ENCODE results near the gene RIMBP2.
"Not testable (repeated sequence)": the region's sequence is repeated elsewhere in the genome, so short reads cannot be mapped to it uniquely, and the experiment has no call there.

Gene RIMBP2

DNA sequence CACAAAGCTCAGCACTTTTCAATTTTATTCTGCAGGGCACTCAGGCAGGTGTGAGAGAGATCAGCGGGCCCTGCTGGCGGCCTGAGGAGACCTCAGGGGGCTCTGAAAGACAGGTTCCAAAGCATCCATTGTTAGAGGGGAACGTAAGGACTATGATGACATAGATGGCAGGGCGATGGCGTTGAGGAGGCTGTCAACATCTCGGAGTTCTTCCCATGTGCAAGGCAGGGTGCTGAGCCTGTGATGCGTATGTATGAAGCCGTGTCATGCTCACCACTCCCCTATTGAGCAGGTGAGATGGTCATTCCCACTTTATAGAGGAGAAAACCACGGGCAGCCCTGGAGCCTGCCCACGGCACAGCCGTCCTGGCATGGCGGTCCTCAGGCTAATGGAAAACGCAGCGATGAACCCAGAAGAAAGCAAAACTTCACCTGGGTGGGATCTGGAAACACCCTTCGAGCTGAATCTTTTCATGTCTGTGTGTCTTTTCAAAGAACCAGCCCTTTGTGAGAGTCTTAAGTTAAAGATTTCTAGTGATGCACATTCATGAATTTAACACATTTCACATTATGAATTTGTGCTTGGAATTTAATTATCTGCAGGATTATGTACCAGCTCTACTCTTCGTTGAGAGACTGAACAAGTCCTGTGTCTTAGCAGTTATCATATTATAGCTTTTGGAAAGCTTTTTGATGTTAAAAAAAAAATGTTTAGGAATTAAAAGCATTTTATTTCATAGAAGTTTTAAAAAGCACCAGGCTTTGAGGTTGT is 64.7 kb downstream of the RIMBP2 start:
- in situ Hi-C loops (cut with HindIII; ENCODE audit: low sequenced_read_pairs), result no loop called here
- TF ChIP-seq, protein P1, sequence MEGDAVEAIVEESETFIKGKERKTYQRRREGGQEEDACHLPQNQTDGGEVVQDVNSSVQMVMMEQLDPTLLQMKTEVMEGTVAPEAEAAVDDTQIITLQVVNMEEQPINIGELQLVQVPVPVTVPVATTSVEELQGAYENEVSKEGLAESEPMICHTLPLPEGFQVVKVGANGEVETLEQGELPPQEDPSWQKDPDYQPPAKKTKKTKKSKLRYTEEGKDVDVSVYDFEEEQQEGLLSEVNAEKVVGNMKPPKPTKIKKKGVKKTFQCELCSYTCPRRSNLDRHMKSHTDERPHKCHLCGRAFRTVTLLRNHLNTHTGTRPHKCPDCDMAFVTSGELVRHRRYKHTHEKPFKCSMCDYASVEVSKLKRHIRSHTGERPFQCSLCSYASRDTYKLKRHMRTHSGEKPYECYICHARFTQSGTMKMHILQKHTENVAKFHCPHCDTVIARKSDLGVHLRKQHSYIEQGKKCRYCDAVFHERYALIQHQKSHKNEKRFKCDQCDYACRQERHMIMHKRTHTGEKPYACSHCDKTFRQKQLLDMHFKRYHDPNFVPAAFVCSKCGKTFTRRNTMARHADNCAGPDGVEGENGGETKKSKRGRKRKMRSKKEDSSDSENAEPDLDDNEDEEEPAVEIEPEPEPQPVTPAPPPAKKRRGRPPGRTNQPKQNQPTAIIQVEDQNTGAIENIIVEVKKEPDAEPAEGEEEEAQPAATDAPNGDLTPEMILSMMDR (IDR thresholded peaks at IDR 0.05; ENCODE audit: low read depth, low read length, missing control alignments), result no peak
- no peak overlapping the region for H3K4me3 ChIP-seq (ENCODE audit: low read depth, low read length)
- DNase-seq (ENCODE audit: low read depth), result no peak

DNA sequence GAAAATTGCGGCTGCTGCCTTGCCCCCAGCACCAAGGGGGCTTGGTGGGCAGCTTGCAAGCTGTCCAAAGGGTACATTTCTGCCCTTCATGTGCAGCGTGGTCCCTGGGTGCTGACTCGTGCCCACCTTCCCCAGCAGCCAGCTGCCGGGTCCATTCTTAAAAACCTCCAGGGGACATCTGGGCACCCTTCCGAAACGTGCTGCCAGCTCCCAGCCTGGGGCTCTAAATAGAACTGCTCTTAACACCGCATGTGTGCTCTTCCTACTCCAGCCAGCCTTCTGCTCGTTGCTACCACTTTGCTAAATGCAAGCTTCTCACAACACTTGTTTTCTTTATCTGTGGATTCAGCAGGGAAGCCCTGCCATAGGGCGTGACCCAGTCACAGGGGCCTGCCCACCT is 66.0 kb downstream of the RIMBP2 start:
- no peak for DNase-seq (ENCODE audit: low read depth)
- TF ChIP-seq, protein P1 (IDR thresholded peaks at IDR 0.05; ENCODE audit: low read depth, low read length, missing control alignments), result no peak
- in situ Hi-C loops (cut with HindIII; ENCODE audit: low sequenced_read_pairs), result no loop called here
- H3K4me3 ChIP-seq (ENCODE audit: low read depth, low read length), result no peak overlapping the region

DNA sequence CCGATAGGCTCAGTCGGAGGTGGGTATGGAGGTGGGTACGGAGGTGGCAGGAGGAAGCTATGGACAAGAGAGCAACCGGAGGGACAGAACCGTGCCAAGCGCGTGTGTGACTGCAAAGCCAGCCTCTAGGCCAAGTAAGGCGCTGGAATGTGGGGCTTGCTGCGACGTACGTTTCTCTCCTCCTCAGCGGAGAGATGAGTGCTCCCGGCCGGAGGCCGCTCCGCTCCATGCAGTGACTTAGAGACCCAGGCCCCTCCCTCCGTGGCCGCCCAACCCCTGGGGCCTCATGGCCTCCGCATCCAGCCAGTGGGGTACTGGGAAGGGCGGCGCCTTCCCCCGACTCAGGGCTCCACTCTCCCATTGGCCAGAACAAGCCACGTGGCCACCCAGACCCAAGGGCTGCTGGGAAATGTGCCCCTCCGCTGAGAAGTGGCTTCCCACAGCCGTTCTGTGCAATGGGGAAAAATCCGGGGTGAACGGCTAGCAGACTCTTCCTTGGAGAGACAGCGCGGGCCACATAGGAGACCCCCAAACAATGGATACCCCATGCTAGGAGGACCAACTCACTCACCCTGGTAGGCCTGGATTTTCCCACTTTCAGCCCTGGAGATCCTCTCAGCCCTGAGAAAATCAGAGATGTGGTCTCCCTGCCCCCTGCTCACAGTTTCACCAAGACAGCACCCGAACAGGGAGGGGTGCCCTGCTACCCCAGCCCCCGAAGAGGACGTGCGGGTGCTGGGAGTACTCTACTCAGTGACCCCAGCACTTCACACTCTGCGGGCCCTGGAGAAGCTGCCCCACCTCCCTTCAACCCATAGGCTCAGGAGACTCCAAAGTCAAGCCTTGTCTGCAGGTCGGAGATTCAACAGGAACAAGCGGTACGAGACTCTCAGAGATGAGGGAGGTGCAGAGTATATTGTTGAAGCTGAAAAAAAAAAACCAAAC is 66.7 kb downstream of the RIMBP2 start:
- no peak for DNase-seq (ENCODE audit: low read depth)
- no peak overlapping the region for H3K4me3 ChIP-seq (ENCODE audit: low read depth, low read length)
- TF ChIP-seq, protein P1 (IDR thresholded peaks at IDR 0.05; ENCODE audit: low read depth, low read length, missing control alignments), result no peak
- in situ Hi-C loops (cut with HindIII; ENCODE audit: low sequenced_read_pairs), result no loop called here

DNA sequence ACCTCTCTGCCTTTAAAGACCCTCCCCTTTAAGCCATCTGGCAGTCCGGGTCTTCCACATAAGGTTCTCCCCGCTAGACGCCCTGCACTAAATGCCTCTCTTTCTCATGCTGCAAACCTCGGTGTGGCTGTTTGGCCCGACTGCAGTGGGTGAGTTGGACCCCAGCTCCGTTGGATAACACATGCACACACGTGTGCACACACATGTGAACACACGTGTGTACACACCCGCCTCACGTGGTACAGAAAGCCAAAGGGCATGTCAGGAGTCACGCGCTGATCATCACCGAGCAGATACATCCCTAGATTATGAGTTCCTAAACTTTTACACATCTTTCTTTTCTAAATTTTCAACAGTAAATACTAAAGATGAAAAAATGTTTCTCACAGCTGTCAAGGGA is 68.3 kb downstream of the RIMBP2 start:
- TF ChIP-seq, protein P1 (IDR thresholded peaks at IDR 0.05; ENCODE audit: low read depth, low read length, missing control alignments), result no peak
- in situ Hi-C loops (cut with HindIII; ENCODE audit: low sequenced_read_pairs), result no loop called here
- no peak for DNase-seq (ENCODE audit: low read depth)
- no peak overlapping the region for H3K4me3 ChIP-seq (ENCODE audit: low read depth, low read length)

DNA sequence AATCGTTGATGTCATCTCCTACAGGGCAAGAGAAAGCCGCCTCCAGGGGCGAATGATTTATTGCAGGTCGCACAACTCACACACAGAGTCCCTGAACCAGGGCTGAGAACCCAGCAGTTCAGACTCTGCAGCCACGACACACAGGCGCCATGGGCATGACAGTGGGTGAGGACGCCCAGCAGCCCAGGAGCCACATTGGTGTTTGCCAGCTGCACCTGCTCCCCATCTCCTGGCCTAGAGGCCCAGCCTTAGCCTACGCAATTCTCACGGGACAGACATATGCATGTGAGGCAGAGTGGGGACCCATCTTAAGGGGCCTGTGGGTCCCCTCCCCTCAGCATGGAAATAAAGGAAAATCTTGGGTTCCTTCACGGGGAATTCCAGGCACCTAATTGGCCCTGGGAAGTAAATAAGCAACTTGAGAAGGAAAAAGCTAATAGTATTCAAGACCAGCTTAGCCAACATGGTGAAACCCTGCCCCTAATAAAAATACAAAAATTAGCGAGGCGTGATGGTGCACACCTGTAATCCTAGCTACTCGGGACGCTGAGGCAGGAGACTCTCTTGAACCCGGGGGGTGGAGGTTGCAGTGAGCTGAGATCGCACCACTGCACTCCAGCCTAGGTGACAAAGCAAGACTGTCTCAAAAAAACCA is 69.3 kb downstream of the RIMBP2 start:
- no peak overlapping the region for H3K4me3 ChIP-seq (ENCODE audit: low read depth, low read length)
- TF ChIP-seq, protein P1 (IDR thresholded peaks at IDR 0.05; ENCODE audit: low read depth, low read length, missing control alignments), result no peak
- DNase-seq (ENCODE audit: low read depth), result no peak
- in situ Hi-C loops (cut with HindIII; ENCODE audit: low sequenced_read_pairs), result no loop called here

DNA sequence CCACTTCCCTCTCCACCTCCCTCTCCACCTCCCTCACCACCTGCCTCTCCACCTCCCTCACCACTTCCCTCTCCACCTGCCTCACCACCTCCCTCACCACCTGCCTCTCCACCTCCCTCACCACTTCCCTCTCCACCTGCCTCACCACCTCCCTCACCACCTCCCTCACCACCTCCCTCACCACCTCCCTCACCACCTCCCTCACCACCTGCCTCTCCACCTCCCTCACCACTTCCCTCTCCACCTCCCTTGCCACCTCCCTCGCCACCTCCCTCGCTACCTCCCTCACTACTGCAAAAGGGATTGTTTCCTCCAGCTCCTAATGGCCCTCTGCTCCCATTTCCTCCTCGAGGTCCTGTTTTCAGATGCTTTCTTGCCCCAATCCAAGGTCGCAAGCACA is 69.9 kb downstream of the RIMBP2 start:
- H3K4me3 ChIP-seq (ENCODE audit: low read depth, low read length); DNase-seq (ENCODE audit: low read depth); in situ Hi-C loops (cut with HindIII; ENCODE audit: low sequenced_read_pairs): not testable (repeated sequence)
